ENCODE results near the gene FCHO2. TPM values are rescaled to one million over a fixed set of nuclear protein-coding genes. Genes with fewer than 3 reads are reported as not detected.

Gene FCHO2
- total RNA-seq, 1 donor from 2014 or later: 2.2 TPM

DNA sequence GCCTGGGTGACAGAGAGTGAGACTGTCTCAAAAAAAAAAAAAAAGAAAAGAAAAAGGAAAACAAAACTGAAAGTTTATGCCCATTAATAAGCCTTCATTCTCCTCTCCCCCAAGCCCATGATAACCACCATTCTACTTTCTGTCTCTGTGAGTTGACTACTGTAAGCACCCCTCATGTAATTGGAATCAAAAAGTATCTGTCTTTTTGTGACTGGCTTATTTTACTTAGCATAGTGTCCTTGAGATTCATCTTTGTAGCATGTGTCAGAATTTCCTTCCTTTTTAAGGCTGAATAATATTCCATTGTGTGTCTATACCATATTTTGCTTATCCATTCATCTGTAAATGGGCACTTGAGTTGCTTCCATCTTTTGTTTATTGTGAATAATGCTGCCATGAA is 150.5 kb downstream of the FCHO2 start:
- Mint-ChIP-seq H3K27me3 (ENCODE audit: insufficient read depth) (peaks cover 28% of the 10 kb centered on the region), H3K4me3 (no peak overlapping the region), H3K36me3 (ENCODE audit: low read depth) (no peaks in the 10 kb centered on the region), H3K9me3 (no peaks in the 10 kb centered on the region), H3K27ac (no peak overlapping the region), H3K4me1 (ENCODE audit: low read depth) (no peaks in the 10 kb centered on the region)
- DNase-seq (ENCODE audit: low spot score): no peak
- intact Hi-C loops (cut with micrococcal nuclease): no loop called here

- Mint-ChIP-seq H3K9me3 (no peaks in the 10 kb centered on the region), H3K27ac (no peak overlapping the region), H3K4me1 (ENCODE audit: low read depth) (no peaks in the 10 kb centered on the region), H3K27me3 (ENCODE audit: insufficient read depth) (peaks cover 29% of the 10 kb centered on the region), H3K4me3 (no peak overlapping the region), H3K36me3 (ENCODE audit: low read depth) (no peaks in the 10 kb centered on the region)
- DNase-seq (ENCODE audit: low spot score): no peak
- intact Hi-C loops (cut with micrococcal nuclease): no loop called here
Measured at GRCh38 chr5:73110190-73110589, 154.3 kb downstream of the FCHO2 start.

DNA sequence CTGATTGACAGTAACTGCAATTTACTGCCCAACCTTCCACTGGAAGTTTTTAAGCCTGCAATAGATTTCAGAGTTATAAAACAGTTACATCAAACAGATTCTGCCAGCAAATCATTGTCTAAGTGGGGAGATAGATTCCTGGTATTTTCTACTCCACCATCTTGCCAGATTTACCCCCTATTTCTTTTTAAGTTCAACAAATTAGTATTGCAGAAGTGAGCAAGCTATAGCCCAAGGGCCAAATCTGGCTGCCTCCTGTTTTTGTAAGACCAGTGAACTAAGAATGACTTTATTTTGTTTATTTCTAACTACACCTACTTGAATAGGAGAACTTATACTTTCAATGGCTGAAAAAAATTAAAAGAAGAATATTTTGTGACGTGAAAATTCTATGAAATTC is 155.7 kb downstream of the FCHO2 start:
- H3K27ac Mint-ChIP-seq: no peak overlapping the region
- no peak for DNase-seq (ENCODE audit: low spot score)
- H3K4me3 Mint-ChIP-seq: no peak overlapping the region
- H3K36me3 Mint-ChIP-seq (ENCODE audit: low read depth): no peaks in the 10 kb centered on the region
- H3K27me3 Mint-ChIP-seq (ENCODE audit: insufficient read depth): peaks cover 29% of the 10 kb centered on the region
- no peaks in the 10 kb centered on the region for H3K4me1 Mint-ChIP-seq (ENCODE audit: low read depth)
- H3K9me3 Mint-ChIP-seq: no peaks in the 10 kb centered on the region
- intact Hi-C loops (cut with micrococcal nuclease): no loop called here

DNA sequence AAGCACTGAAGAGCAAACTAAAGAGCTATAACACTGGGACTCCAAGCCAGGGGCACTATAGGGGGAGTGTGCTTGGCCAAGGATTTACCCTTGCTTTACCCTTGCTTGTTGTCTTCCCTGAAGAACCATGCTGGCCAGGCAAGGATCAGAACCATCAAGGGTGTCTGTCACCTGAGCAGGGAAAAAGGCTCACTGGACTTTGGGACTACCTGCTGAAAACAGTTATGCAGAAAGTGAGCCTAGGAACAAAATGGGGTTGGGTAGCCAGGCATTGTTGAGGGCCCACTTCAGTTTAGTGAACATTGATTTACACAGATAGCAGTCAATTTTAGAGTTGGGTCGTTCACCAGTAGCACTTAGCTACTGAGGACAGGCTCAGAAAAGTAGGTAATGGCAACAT is 156.5 kb downstream of the FCHO2 start:
- DNase-seq (ENCODE audit: low spot score): no peak
- intact Hi-C loops (cut with micrococcal nuclease): no loop called here
- Mint-ChIP-seq H3K27me3 (ENCODE audit: insufficient read depth) (peaks cover 30% of the 10 kb centered on the region), H3K36me3 (ENCODE audit: low read depth) (no peaks in the 10 kb centered on the region), H3K4me1 (ENCODE audit: low read depth) (no peaks in the 10 kb centered on the region), H3K4me3 (no peak overlapping the region), H3K27ac (no peak overlapping the region), H3K9me3 (no peaks in the 10 kb centered on the region)

DNA sequence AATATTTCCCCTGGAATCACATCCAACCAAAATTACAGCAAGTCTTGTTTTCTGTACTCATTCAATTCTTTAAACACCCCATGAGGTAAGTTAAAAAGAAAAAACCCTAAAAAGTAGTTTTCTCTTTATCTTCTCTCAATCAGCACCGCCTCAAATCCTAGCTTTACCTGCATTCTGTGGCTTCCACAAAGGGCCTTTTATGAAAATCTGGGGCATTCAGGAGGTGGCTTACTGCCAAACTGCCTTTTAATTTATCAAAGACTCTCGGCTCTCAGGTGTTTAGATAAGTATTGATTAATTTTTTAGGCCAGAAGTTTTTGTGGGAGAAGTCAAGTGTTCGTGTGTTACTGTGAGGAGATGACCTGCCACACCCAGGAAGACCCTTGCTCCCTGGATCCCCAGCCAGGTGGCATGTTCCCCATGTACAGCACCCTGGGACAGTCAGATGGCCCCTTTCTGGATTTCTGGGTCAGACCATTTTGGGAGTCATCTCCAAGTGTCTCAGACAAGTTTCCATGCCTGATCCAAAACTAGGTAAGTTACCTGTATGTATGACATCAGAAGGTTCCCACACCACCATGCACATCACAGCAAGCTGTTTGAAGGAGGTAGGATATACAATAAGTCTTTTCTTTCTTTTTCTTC is 158.3 kb downstream of the FCHO2 start:
- H3K4me1 Mint-ChIP-seq (ENCODE audit: low read depth): no peaks in the 10 kb centered on the region
- H3K27ac Mint-ChIP-seq: no peak overlapping the region
- intact Hi-C loops (cut with micrococcal nuclease): no loop called here
- DNase-seq (ENCODE audit: low spot score): no peak
- no peaks in the 10 kb centered on the region for H3K36me3 Mint-ChIP-seq (ENCODE audit: low read depth)
- no peaks in the 10 kb centered on the region for H3K9me3 Mint-ChIP-seq
- peaks cover 33% of the 10 kb centered on the region for H3K27me3 Mint-ChIP-seq (ENCODE audit: insufficient read depth)
- no peak overlapping the region for H3K4me3 Mint-ChIP-seq

DNA sequence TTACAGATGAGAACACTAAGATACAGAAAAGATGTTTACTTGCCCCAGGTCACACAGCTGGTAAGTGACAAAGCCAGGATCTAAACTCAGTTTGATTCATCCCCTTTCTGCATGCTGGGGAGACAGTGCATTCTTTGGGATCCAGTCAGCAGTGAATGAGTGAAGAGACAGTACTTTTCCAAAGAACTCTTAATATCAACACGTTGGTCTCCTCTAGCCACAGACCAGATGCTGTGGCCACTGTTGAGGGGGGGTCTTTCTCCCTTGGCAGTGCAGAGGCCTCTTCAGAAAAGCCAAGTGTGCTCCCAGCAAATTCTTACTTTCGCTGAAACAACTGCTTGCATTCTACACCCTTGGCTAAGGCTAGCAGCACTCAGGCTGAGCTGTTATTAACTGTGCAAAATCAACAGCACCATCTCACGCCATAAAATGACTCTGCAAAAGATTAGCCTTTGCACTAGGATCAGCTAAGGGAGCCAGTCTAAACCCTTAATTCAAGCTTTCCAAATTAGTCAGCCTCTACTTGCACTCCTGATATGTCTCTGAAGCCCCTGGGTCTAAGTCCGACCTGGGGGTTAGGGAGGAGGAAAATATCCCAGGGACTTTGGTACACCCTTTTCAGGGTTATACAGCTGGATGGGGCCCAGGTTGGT is 159.7 kb downstream of the FCHO2 start:
- Mint-ChIP-seq H3K27me3 (ENCODE audit: insufficient read depth) (peaks cover 31% of the 10 kb centered on the region), H3K36me3 (ENCODE audit: low read depth) (no peaks in the 10 kb centered on the region), H3K4me3 (no peak overlapping the region), H3K27ac (no peak overlapping the region), H3K4me1 (ENCODE audit: low read depth) (no peaks in the 10 kb centered on the region), H3K9me3 (no peaks in the 10 kb centered on the region)
- DNase-seq (ENCODE audit: low spot score): no peak
- intact Hi-C loops (cut with micrococcal nuclease): no loop called here

- intact Hi-C loops (cut with micrococcal nuclease): no loop called here
- Mint-ChIP-seq H3K36me3 (ENCODE audit: low read depth) (no peaks in the 10 kb centered on the region), H3K9me3 (no peaks in the 10 kb centered on the region), H3K4me3 (no peak overlapping the region), H3K27ac (no peak overlapping the region), H3K4me1 (ENCODE audit: low read depth) (no peaks in the 10 kb centered on the region), H3K27me3 (ENCODE audit: insufficient read depth) (peaks cover 39% of the 10 kb centered on the region)
- DNase-seq (ENCODE audit: low spot score): no peak
Measured at GRCh38 chr5:73116506-73116905, 160.7 kb downstream of the FCHO2 start.

- intact Hi-C loops (cut with micrococcal nuclease): no loop called here
- Mint-ChIP-seq H3K9me3 (no peaks in the 10 kb centered on the region), H3K4me1 (ENCODE audit: low read depth) (no peaks in the 10 kb centered on the region), H3K27me3 (ENCODE audit: insufficient read depth) (peaks cover 46% of the 10 kb centered on the region), H3K4me3 (no peak overlapping the region), H3K36me3 (ENCODE audit: low read depth) (no peaks in the 10 kb centered on the region), H3K27ac (no peak overlapping the region)
- DNase-seq (ENCODE audit: low spot score): no peak
Measured at GRCh38 chr5:73117088-73117740, 161.4 kb downstream of the FCHO2 start.

DNA sequence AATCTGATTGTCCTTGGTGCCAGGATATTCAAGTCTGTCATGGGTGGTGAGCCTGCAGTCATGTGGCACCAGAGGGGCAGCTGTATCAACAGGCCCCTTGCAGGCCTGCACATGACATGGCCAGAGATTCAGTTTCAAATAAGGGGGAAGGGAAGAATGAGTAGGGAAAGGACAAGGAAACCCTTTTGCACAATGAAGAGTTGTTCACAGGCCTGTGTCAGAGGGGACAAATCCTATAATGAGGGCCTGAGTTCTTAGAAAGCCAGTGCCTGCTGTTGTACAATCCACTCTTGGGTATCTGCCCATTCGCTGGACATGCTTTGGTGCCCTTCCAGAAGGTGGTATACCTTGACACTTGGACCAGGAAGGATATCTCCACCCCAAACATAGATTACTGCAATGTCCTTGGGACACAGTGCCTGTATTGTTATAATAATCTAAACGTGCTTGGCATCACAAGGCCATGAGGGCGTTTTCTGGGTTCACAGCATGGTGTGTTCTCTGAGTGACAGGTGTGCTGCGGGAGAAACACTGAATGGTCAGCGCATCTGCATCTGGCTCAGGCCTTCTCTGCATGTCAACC is 162.6 kb downstream of the FCHO2 start:
- Mint-ChIP-seq H3K27ac (no peak overlapping the region), H3K4me3 (no peak overlapping the region), H3K4me1 (ENCODE audit: low read depth) (no peaks in the 10 kb centered on the region), H3K27me3 (ENCODE audit: insufficient read depth) (peaks cover 51% of the 10 kb centered on the region), H3K36me3 (ENCODE audit: low read depth) (no peaks in the 10 kb centered on the region), H3K9me3 (no peaks in the 10 kb centered on the region)
- intact Hi-C loops (cut with micrococcal nuclease): no loop called here
- no peak for DNase-seq (ENCODE audit: low spot score)

GRCh38 chr5:73119451-73120157 is 163.8 kb downstream of the FCHO2 start:
- Mint-ChIP-seq H3K9me3 (no peaks in the 10 kb centered on the region), H3K36me3 (ENCODE audit: low read depth) (no peaks in the 10 kb centered on the region), H3K27me3 (ENCODE audit: insufficient read depth) (peaks cover 61% of the 10 kb centered on the region), H3K4me1 (ENCODE audit: low read depth) (no peaks in the 10 kb centered on the region), H3K27ac (no peak overlapping the region), H3K4me3 (no peak overlapping the region)
- no peak for DNase-seq (ENCODE audit: low spot score)
- intact Hi-C loops (cut with micrococcal nuclease): loop anchor here (5.0 kb wide), 1 partner anchor 183 kb away; no protein-coding TSS in a partner anchor

DNA sequence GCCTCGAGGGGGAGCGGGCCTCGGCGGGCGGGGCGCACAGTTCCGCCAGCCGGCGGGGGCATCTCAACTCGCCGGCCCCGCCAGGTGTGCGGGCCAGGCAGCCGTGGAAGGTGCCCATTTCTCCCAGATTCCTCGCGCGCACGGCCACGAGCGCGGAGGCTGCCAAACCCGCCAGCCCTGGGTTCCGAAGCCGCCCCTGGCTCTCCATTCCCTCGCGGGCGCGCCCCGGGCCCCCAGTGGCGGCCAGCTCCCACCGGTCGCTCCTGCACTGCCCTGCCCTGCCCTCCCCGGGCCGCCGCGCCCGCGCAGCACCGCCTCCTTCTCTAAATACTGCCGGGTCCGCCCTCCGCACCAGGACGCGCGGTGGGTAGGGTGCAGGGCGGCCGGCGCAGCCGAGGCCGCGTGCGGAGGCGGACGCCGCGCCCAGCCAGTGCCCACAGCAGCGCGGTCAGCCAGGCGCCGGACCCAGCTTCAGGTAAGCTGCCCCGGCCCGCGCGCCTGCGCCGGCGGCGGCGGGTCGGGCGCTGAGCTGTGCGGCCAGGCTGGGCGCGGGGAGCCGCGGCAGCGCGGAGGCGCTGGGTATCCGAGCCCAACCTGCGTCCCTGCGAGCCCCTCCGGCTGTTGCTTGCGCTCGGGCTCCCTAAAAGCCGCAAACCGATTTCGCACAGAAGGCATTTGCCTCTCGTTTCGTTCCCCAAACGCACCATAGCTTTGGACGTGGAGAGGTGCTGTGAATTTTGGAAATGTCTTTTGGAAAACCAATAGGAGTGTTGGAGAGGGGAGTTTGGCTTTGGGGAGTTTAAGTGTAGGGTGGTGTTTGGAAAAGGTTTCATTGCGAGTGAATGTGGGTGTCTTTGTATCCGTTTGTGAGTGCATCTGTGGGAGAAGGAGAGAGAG is 164.6 kb downstream of the FCHO2 start, which contains the start of gene TMEM171:
TSS of gene TMEM171 (plus strand) at position 354 of the 897 bp plus-strand sequence. CDS start 2,799 bp downstream, outside the sequence.
- intact Hi-C loops (cut with micrococcal nuclease): loop anchor here (5.0 kb wide), 1 partner anchor 182 kb away; no protein-coding TSS in a partner anchor
- no peak within 1 kb of the TSS for H3K4me3 Mint-ChIP-seq
- no peaks in the 10 kb centered on the region for H3K36me3 Mint-ChIP-seq (ENCODE audit: low read depth)
- peaks cover 61% of the 10 kb centered on the region for H3K27me3 Mint-ChIP-seq (ENCODE audit: insufficient read depth)
- no peak for DNase-seq (ENCODE audit: low spot score)
- no peak within 1 kb of the TSS for H3K27ac Mint-ChIP-seq
- no peaks in the 10 kb centered on the region for H3K4me1 Mint-ChIP-seq (ENCODE audit: low read depth)
- no peaks in the 10 kb centered on the region for H3K9me3 Mint-ChIP-seq

DNA sequence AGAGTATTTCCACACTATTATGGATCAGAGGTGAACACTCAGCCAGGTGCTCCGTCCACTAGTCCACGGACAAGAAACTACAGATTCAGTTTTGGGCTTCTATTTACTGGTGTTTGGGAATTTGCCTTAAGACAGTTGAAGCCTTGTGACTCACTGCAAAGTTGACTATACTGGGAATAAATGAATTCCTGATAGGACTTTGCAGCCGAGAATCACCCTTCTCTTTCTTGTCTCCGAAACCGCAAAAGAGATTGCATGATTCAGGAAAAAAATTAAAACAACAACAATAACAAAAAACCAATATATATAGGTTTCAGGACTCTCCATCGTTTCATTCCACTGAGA is 165.2 kb downstream of the FCHO2 start:
- no peaks in the 10 kb centered on the region for H3K4me1 Mint-ChIP-seq (ENCODE audit: low read depth)

More for the DNA sequence above, 165.2 kb downstream of the FCHO2 start:
- DNase-seq (ENCODE audit: low spot score): no peak
- intact Hi-C loops (cut with micrococcal nuclease): loop anchor here (5.0 kb wide), 1 partner anchor 181 kb away; no protein-coding TSS in a partner anchor
- Mint-ChIP-seq H3K36me3 (ENCODE audit: low read depth) (no peaks in the 10 kb centered on the region), H3K4me3 (no peak overlapping the region), H3K9me3 (no peaks in the 10 kb centered on the region), H3K27ac (no peak overlapping the region), H3K27me3 (ENCODE audit: insufficient read depth) (peaks cover 61% of the 10 kb centered on the region)
